Keratinocyte (primary cell): ENCODE results near the gene PTMA.

Experiments
- CTCF ChIP-seq, 3 experiments: IDR thresholded peaks in 1 of 3; conservative IDR thresholded peaks in 1 of 3; optimal IDR thresholded peaks in 1 of 3; 2 replicates in 2 of 3; 3 replicates in 1 of 3; pipeline versions ENCODE3 to v1.5.1; 2011; ENCODE audit warnings: low read length in 3 of 3, mild to moderate bottlenecking in 3 of 3, moderate library complexity in 2 of 3, control low read depth in 1 of 3, inconsistent platforms in 1 of 3; ENCODE audit not compliant: insufficient read depth in 2 of 3; ENCODE audit errors: extremely low read depth in 1 of 3
- EZH2 ChIP-seq: IDR thresholded peaks from one replicate; pipeline ENCODE4 v1.6.1; 2012; ENCODE audit warnings: inconsistent platforms, mild to moderate bottlenecking, low read length, moderate library complexity

- peak; percentile 33 to 76 (median 45) for TF ChIP-seq CTCF (optimal IDR thresholded peaks at IDR 0.05 in 1 of 3, IDR thresholded peaks at IDR 0.05 in 1 of 3, conservative IDR thresholded peaks at IDR 0.05 in 1 of 3; ENCODE audit: extremely low read depth in 1 of 3, insufficient read depth in 2 of 3, low read length in 3 of 3)
- TF ChIP-seq EZH2: no peak
Observed at GRCh38 chr2:231692847-231693246, 15.5 kb upstream of the PTMA start.
